ENCODE data around the gene AP3S2.

- TF ChIP-seq CTCF (IDR thresholded peaks at IDR 0.05) (no peak), POLR2AphosphoS5 (IDR thresholded peaks at IDR 0.05) (no peak), EP300 (IDR thresholded peaks at IDR 0.05) (no peak), POLR2A (IDR thresholded peaks at IDR 0.05) (no peak)
These were observed 36.1 kb downstream of the AP3S2 start for GRCh38 chr15:89857673-89858072.
